ENCODE measurements around the gene COG5. TPM values are rescaled to one million over a fixed set of nuclear protein-coding genes. Genes with fewer than 3 reads are reported as not detected.

COG5 gene
- total RNA-seq, 1 experiment from 2014 or later = 32.2 TPM

DNA sequence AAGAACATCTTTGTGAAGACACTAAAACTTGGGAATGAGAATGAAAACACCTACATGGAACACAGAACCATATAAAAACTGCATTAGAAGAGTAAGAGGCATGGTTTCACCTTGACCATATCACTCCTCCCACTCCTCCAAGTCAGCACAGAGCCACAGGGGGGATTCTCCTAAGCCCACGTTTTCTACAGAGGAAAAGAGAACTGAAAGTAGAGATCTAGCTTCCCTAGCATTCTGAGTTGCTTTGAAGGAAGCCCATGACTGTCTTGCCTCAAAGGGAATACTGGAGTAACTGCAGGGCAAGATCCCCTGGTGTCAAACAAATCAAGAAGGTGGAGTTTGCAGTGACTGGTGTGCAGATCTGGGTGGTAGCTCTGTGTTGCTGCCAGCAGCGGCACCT, 351.0 kb downstream of the COG5 start:
- no TSS peak for BruUV-seq (replicated peaks)
- Histone ChIP-seq H3K36me3 (ENCODE audit: insufficient read depth, low read length, poor library complexity, severe bottlenecking) (no peaks in the 10 kb centered on the region), H3K4me1 (ENCODE audit: insufficient read depth, low read length, poor library complexity, severe bottlenecking) (no peaks in the 10 kb centered on the region), H3K9me3 (ENCODE audit: low read depth, low read length, poor library complexity, severe bottlenecking) (no peaks in the 10 kb centered on the region), H3K27me3 (replicated peaks; ENCODE audit: insufficient read depth, low read depth, low read length, poor library complexity) (no peaks in the 10 kb centered on the region), H3K4me3 (ENCODE audit: low read depth, low read length, poor library complexity, severe bottlenecking) (no peak overlapping the region), H3K27ac (ENCODE audit: low read depth, low read length, poor library complexity, severe bottlenecking) (no peak overlapping the region)
- DNase-seq (ENCODE audit: low spot score) = no peak
- TF ChIP-seq, protein P1, sequence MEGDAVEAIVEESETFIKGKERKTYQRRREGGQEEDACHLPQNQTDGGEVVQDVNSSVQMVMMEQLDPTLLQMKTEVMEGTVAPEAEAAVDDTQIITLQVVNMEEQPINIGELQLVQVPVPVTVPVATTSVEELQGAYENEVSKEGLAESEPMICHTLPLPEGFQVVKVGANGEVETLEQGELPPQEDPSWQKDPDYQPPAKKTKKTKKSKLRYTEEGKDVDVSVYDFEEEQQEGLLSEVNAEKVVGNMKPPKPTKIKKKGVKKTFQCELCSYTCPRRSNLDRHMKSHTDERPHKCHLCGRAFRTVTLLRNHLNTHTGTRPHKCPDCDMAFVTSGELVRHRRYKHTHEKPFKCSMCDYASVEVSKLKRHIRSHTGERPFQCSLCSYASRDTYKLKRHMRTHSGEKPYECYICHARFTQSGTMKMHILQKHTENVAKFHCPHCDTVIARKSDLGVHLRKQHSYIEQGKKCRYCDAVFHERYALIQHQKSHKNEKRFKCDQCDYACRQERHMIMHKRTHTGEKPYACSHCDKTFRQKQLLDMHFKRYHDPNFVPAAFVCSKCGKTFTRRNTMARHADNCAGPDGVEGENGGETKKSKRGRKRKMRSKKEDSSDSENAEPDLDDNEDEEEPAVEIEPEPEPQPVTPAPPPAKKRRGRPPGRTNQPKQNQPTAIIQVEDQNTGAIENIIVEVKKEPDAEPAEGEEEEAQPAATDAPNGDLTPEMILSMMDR (conservative IDR thresholded peaks at IDR 0.05; ENCODE audit: low read depth, low read length) = no peak
- TF ChIP-seq EZH2 (IDR thresholded peaks at IDR 0.05; ENCODE audit: borderline replicate concordance, low read depth, low read length, poor library complexity, severe bottlenecking) = no peak
- ChIA-PET POLR2A (ENCODE audit: low non-redundant PET) (no interaction called here), CTCF (no interaction called here)
- intact Hi-C loops (cut with micrococcal nuclease; ENCODE audit: unreplicated experiment) = no loop called here

DNA sequence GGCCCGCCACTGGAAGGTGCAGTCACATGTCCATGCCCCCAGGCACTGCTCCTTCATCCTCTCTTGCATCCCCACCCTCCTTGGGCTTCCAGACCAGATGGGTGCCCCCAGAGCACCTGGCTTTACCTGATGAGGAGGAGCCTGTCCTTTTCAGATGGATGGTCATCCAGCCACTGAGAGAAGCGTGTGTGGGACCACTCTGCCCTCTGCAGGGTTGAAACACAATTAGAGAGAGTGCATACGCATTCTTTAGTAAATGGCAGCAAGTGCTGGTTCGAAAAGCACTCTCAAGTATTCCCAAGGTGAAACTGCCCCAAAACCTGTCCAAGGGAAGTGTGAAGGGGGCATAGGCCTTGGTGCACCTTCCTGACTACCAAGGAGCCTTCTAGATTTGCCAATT, 353.3 kb downstream of the COG5 start:
- TF ChIP-seq, protein P1 (conservative IDR thresholded peaks at IDR 0.05; ENCODE audit: low read depth, low read length) = no peak
- TF ChIP-seq EZH2 (IDR thresholded peaks at IDR 0.05; ENCODE audit: borderline replicate concordance, low read depth, low read length, poor library complexity, severe bottlenecking) = no peak
- CTCF ChIA-PET = no interaction called here
- Histone ChIP-seq H3K36me3 (ENCODE audit: insufficient read depth, low read length, poor library complexity, severe bottlenecking) (no peaks in the 10 kb centered on the region), H3K27ac (ENCODE audit: low read depth, low read length, poor library complexity, severe bottlenecking) (no peak overlapping the region), H3K4me1 (ENCODE audit: insufficient read depth, low read length, poor library complexity, severe bottlenecking) (no peaks in the 10 kb centered on the region), H3K4me3 (ENCODE audit: low read depth, low read length, poor library complexity, severe bottlenecking) (no peak overlapping the region), H3K27me3 (replicated peaks; ENCODE audit: insufficient read depth, low read depth, low read length, poor library complexity) (no peaks in the 10 kb centered on the region), H3K9me3 (ENCODE audit: low read depth, low read length, poor library complexity, severe bottlenecking) (no peaks in the 10 kb centered on the region)
- intact Hi-C loops (cut with micrococcal nuclease; ENCODE audit: unreplicated experiment) = no loop called here
- DNase-seq (ENCODE audit: low spot score) = no peak
- POLR2A ChIA-PET (ENCODE audit: low non-redundant PET) = no interaction called here
- no TSS peak for BruUV-seq (replicated peaks)

DNA sequence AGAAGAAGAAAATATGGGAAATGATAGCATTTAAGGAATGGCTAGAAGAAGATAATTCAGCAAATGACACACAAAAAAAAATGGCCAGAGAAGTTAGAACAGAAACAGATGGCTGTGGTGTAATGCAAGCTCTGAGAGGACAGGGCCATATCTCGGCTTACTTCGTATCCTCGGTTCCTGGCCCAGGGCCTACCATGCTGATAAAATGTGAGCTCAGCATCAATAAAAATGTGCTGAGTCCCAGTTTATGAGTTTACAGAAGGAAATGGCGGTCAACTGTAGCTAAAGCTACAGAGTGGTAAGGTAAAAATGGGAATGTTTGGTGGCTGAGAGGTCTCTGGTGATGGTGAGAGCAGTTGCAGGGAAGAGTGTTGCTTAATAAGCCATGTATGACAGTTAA, 354.2 kb downstream of the COG5 start:
- intact Hi-C loops (cut with micrococcal nuclease; ENCODE audit: unreplicated experiment) = no loop called here
- DNase-seq (ENCODE audit: low spot score) = no peak
- ChIA-PET CTCF (no interaction called here), POLR2A (ENCODE audit: low non-redundant PET) (no interaction called here)
- TF ChIP-seq EZH2 (IDR thresholded peaks at IDR 0.05; ENCODE audit: borderline replicate concordance, low read depth, low read length, poor library complexity, severe bottlenecking) = no peak
- TF ChIP-seq, protein P1 (conservative IDR thresholded peaks at IDR 0.05; ENCODE audit: low read depth, low read length) = no peak
- BruUV-seq (replicated peaks) = no TSS peak
- no peaks in the 10 kb centered on the region for H3K27me3 ChIP-seq (replicated peaks; ENCODE audit: insufficient read depth, low read depth, low read length, poor library complexity)
- H3K4me3 ChIP-seq (ENCODE audit: low read depth, low read length, poor library complexity, severe bottlenecking) = no peak overlapping the region
- H3K9me3 ChIP-seq (ENCODE audit: low read depth, low read length, poor library complexity, severe bottlenecking) = no peaks in the 10 kb centered on the region
- H3K36me3 ChIP-seq (ENCODE audit: insufficient read depth, low read length, poor library complexity, severe bottlenecking) = no peaks in the 10 kb centered on the region
- H3K4me1 ChIP-seq (ENCODE audit: insufficient read depth, low read length, poor library complexity, severe bottlenecking) = no peaks in the 10 kb centered on the region
- H3K27ac ChIP-seq (ENCODE audit: low read depth, low read length, poor library complexity, severe bottlenecking) = no peak overlapping the region
